ENCODE measurements around the gene ZGLP1.

DNA sequence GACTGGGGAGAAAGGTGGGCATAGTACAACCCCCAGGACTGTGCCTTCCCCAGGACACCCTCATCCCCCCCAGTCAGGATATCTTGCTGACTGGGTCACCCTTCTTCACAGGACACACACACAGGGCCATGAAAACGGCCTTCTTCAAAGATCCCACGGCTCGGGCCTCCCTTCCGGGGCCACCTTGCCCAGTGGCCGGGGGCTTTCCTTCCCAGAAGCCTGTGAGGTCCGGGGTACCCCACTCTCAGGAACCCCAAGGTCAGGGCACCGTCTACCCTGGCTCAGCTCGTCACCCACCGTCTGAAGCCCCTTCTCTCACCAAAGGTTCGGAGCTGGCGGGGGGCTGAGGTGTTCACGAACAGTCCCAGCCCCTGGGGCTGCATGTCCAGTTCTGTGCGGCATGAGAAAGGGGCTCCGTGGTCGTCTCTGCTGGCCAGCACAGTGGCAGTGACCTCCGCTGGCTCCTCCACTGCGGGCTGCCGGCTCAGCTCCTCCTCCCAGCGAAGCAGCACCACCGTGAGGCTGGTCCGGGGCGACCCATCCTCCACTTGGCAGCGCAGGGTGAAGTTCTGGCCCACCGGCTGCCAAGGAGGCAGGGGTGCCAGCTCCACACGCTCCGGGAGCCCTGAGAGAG lies 25.9 kb upstream of the ZGLP1 start:
- TF ChIP-seq, protein P1, sequence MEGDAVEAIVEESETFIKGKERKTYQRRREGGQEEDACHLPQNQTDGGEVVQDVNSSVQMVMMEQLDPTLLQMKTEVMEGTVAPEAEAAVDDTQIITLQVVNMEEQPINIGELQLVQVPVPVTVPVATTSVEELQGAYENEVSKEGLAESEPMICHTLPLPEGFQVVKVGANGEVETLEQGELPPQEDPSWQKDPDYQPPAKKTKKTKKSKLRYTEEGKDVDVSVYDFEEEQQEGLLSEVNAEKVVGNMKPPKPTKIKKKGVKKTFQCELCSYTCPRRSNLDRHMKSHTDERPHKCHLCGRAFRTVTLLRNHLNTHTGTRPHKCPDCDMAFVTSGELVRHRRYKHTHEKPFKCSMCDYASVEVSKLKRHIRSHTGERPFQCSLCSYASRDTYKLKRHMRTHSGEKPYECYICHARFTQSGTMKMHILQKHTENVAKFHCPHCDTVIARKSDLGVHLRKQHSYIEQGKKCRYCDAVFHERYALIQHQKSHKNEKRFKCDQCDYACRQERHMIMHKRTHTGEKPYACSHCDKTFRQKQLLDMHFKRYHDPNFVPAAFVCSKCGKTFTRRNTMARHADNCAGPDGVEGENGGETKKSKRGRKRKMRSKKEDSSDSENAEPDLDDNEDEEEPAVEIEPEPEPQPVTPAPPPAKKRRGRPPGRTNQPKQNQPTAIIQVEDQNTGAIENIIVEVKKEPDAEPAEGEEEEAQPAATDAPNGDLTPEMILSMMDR (IDR thresholded peaks at IDR 0.05; ENCODE audit: low read length): no peak
- no peak for TF ChIP-seq EZH2 (IDR thresholded peaks at IDR 0.05; ENCODE audit: borderline replicate concordance, low read length)

All from OCI-LY1 (cell line).